Thyroid gland (tissue), 4 donors: ENCODE measurements around the gene CFHR4.

Source experiments
- CTCF ChIP-seq, 6 experiments: fragments of 200-600 bp in 3 of 6; fragments of 450-650 bp in 3 of 6; sonication (generic) in 3 of 6; IDR thresholded peaks; one replicate each; pipeline ENCODE4 v1.5.1; 2016 to 2019; ENCODE audit warnings: antibody characterized with exemption in 6 of 6, mild to moderate bottlenecking in 2 of 6, inconsistent platforms in 1 of 6, moderate library complexity in 1 of 6
- POLR2A ChIP-seq, 2 donors: fragments of 450-650 bp; IDR thresholded peaks; one replicate each; pipeline ENCODE4 v1.6.1; 2017; ENCODE audit warnings: antibody characterized with exemption in 2 of 2, mild to moderate bottlenecking in 2 of 2, moderate library complexity in 1 of 2

- TF ChIP-seq CTCF (IDR thresholded peaks at IDR 0.05): no peak
- no peak for TF ChIP-seq POLR2A (IDR thresholded peaks at IDR 0.05)
Measured at GRCh38 chr1:196897158-196897828, 9.4 kb downstream of the CFHR4 start.
